C4-2B (cell line): Measurements from ENCODE around the gene EPHA1.

Source experiments
- CTCF ChIP-seq: fragments of 450-650 bp; conservative IDR thresholded peaks from 2 replicates; pipeline ENCODE4 v1.5.1; 2017; ENCODE audit warnings: mild to moderate bottlenecking
- ZFX ChIP-seq: fragments of 450-650 bp; IDR thresholded peaks from 2 replicates; pipeline ENCODE4 v1.6.1; 2017

GRCh38 chr7:143362131-143363015 is 46.3 kb downstream of the EPHA1 start, which contains the start of gene FAM131B:
- TF ChIP-seq CTCF (no peak), ZFX (no peak)
